ENCODE results near the gene SV2A.
"Not testable (repeated sequence)": the region's sequence is repeated elsewhere in the genome, so short reads cannot be mapped to it uniquely, and the experiment has no call there.

- not testable (repeated sequence) for TF ChIP-seq CTCF (IDR thresholded peaks at IDR 0.05); REST (IDR thresholded peaks at IDR 0.05; ENCODE audit: insufficient read depth in 1 of 2, low read depth in 2 of 2, low read length in 1 of 2); SIN3A (IDR thresholded peaks at IDR 0.05; ENCODE audit: borderline replicate concordance, insufficient read depth, low read depth, low read length)
Measured at GRCh38 chr1:149886121-149886395, 31.6 kb downstream of the SV2A start.

Measured in Panc1 (cell line).